Measurements from ENCODE around the gene CACNB2.

DNA sequence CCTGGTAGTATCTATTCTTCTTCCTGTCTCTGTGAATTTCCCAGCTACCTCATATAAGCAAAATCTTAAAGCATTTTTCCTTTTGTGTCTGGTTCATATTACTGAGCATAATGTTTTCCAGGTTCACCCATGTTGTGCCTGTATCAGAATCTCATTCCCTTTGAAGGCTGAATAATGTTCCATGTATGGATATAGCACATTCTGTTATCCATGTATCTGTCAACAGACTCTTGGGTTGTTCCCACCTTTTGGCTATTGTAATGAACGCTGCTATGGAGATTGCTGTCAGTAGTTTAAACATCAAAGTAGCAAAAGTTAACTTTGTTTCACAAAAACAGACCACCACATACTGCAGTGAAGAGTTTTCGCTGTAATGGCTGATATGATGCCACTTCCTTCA lies 411.2 kb downstream of the CACNB2 start:
- TF ChIP-seq, protein P1, sequence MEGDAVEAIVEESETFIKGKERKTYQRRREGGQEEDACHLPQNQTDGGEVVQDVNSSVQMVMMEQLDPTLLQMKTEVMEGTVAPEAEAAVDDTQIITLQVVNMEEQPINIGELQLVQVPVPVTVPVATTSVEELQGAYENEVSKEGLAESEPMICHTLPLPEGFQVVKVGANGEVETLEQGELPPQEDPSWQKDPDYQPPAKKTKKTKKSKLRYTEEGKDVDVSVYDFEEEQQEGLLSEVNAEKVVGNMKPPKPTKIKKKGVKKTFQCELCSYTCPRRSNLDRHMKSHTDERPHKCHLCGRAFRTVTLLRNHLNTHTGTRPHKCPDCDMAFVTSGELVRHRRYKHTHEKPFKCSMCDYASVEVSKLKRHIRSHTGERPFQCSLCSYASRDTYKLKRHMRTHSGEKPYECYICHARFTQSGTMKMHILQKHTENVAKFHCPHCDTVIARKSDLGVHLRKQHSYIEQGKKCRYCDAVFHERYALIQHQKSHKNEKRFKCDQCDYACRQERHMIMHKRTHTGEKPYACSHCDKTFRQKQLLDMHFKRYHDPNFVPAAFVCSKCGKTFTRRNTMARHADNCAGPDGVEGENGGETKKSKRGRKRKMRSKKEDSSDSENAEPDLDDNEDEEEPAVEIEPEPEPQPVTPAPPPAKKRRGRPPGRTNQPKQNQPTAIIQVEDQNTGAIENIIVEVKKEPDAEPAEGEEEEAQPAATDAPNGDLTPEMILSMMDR (conservative IDR thresholded peaks at IDR 0.05; ENCODE audit: low read depth, low read length): no peak
- no peak for TF ChIP-seq EZH2 (IDR thresholded peaks at IDR 0.05; ENCODE audit: borderline replicate concordance, low read depth, low read length, poor library complexity, severe bottlenecking)
